Mucosa of descending colon (tissue), 3 donors: Measurements from ENCODE around the gene AAMP. TPM values are rescaled to one million over a fixed set of nuclear protein-coding genes. Genes with fewer than 3 reads are reported as not detected.

Experiments used
- ATAC-seq: fragments of 200-7000 bp; cut with Tn5 transposase; one replicate; pipeline ENCODE4 v1.9.1; 2020; ENCODE audit warnings: mild to moderate bottlenecking, moderate library complexity
- DNase-seq, 3 donors: peaks; one replicate each; pipeline ENCODE4 v3.0.0-alpha.2; 2020
- H3K36me3 ChIP-seq: fragments of 200-600 bp; one replicate; pipeline ENCODE4 v1.8.0; 2021; ENCODE audit warnings: low read depth, mild to moderate bottlenecking
- H3K4me1 ChIP-seq: fragments of 200-600 bp; one replicate; pipeline ENCODE4 v1.8.0; 2021; ENCODE audit warnings: low read depth, mild to moderate bottlenecking
- H3K4me3 ChIP-seq: fragments of 200-600 bp; one replicate; pipeline ENCODE4 v1.8.0; 2021; ENCODE audit warnings: mild to moderate bottlenecking
- H3K9me3 ChIP-seq: fragments of 200-600 bp; one replicate; pipeline ENCODE4 v1.8.0; 2021; ENCODE audit warnings: mild to moderate bottlenecking
- CTCF ChIP-seq: fragments of 200-600 bp; IDR thresholded peaks from one replicate; pipeline ENCODE4 v1.8.0; 2022; ENCODE audit warnings: antibody characterized with exemption, mild to moderate bottlenecking
- intact Hi-C, 2 donors: fragments of 100-400 bp; cut with DNase I in 1 of 2; cut with micrococcal nuclease in 1 of 2; formaldehyde crosslinking; loops; one replicate each; pipeline versions ENCODE4 v1.11.0 to v1.11.1; 2022; cut with DNase I, micrococcal nuclease
- total RNA-seq, 3 donors: library from RNA; stranded (reverse); fragmentation: NEBNext Ultra II Directional in 2 of 3; extraction: Animal tissue kit (Norgen Biotek cat#: 25700) in 2 of 3; gene quantifications; one replicate each; pipeline versions ENCODE4 v1.2.1 to v1.2.4, GENCODE V29; 2021 to 2023
- donor health status: DM: no; HTN: no; CAD: no; lungs with moderate emphysema.
- donor health status: DM: no; HTN: no; CAD: no.
- donor health status: DM: no; HTN: yes; CAD: no.

The AAMP gene
- total RNA-seq, 3 donors from 2014 or later, result 80.2 to 97.0 (median 94.1) TPM

- ATAC-seq (no peak), DNase-seq (no peak)
- peaks cover 21% of the 10 kb centered on the region for H3K36me3 ChIP-seq
- no peak overlapping the region for H3K4me3 ChIP-seq
- TF ChIP-seq CTCF, result no peak
- H3K9me3 ChIP-seq, result no peaks in the 10 kb centered on the region
- H3K4me1 ChIP-seq, result peaks cover under 1% of the 10 kb centered on the region
- intact Hi-C loops, result loop anchor here (10.0 kb wide), 1 partner anchor 68 kb away; no protein-coding TSS in a partner anchor
Observed at GRCh38 chr2:218253232-218253625, 16.7 kb downstream of the AAMP start.

- intact Hi-C loops, result loop anchor here (10.0 kb wide), 1 partner anchor 68 kb away; no protein-coding TSS in a partner anchor
- no peak for TF ChIP-seq CTCF
- no peak overlapping the region for H3K4me3 ChIP-seq
- H3K36me3 ChIP-seq, result peaks cover 21% of the 10 kb centered on the region
- no peaks in the 10 kb centered on the region for H3K9me3 ChIP-seq
- DNase-seq (no peak), ATAC-seq (no peak)
- H3K4me1 ChIP-seq, result no peaks in the 10 kb centered on the region
Observed at GRCh38 chr2:218252509-218253231, 17.3 kb downstream of the AAMP start.

- Histone ChIP-seq H3K4me3 (no peak overlapping the region), H3K36me3 (peaks cover 28% of the 10 kb centered on the region), H3K9me3 (no peaks in the 10 kb centered on the region), H3K4me1 (no peaks in the 10 kb centered on the region)
- intact Hi-C loops, result loop anchor here (10.0 kb wide), 1 partner anchor 65 kb away; no protein-coding TSS in a partner anchor
- DNase-seq, result no peak
- no peak for ATAC-seq
- no peak for TF ChIP-seq CTCF
Observed at GRCh38 chr2:218249691-218250090, 20.2 kb downstream of the AAMP start.

GRCh38 chr2:218245214-218245613 is 24.7 kb downstream of the AAMP start:
- peaks cover 16% of the 10 kb centered on the region for H3K36me3 ChIP-seq
- intact Hi-C loops, result no loop called here
- TF ChIP-seq CTCF, result no peak
- DNase-seq (no peak), ATAC-seq (no peak)
- no peak overlapping the region for H3K4me3 ChIP-seq
- H3K4me1 ChIP-seq, result no peaks in the 10 kb centered on the region
- no peaks in the 10 kb centered on the region for H3K9me3 ChIP-seq

- no peak for DNase-seq
- intact Hi-C loops, result no loop called here
- no peaks in the 10 kb centered on the region for H3K4me1 ChIP-seq
- no peak overlapping the region for H3K4me3 ChIP-seq
- no peak for ATAC-seq
- peaks cover 16% of the 10 kb centered on the region for H3K36me3 ChIP-seq
- no peak for TF ChIP-seq CTCF
- no peaks in the 10 kb centered on the region for H3K9me3 ChIP-seq
Observed at GRCh38 chr2:218244665-218245064, 25.3 kb downstream of the AAMP start.
